GM19467 (cell line): Measurements from ENCODE around the gene ZNF557.
"Not testable (repeated sequence)": the region's sequence is repeated elsewhere in the genome, so short reads cannot be mapped to it uniquely, and the experiment has no call there.

Experiments
- ATAC-seq: cut with Tn5 transposase; IDR thresholded peaks from one replicate; pipeline ENCODE4 v1.9.1; 2021; ENCODE audit warnings: mild to moderate bottlenecking, moderate library complexity; ENCODE audit not compliant: unreplicated experiment

ZNF557 gene

GRCh38 chr19:7069042-7069903, at the start of gene ZNF557:
Gene ZNF557, plus strand, starts transcription at chr19:7069703. Its CDS starts 5,372 bp downstream, at chr19:7075075.
- peak; percentile 81 for ATAC-seq

DNA sequence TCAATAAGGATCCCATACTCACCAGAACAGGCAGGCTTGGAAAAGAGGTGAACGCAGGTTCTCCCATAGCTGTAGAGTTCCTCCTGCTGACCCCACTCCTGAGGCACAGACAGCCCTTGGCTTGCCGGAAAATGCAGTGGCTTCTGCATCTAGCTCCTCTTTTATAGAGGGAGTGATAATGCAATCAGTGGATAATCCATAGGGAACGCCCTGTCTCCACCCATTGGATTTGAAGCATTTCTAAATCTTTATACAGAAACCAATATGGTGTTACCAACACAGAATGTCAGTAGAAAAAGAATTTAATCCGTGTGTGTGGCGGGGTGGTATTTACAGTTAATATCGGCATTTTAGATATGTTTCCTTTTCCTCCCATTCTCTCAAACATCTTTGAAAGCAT, 48.2 kb upstream of the ZNF557 start, which contains the start of gene MBD3L2B:
Gene MBD3L2B, minus strand, starts transcription at position 101 of the 400 bp plus-strand sequence. Its CDS starts 34 bp downstream, at position 67.
- not testable (repeated sequence) for ATAC-seq

DNA sequence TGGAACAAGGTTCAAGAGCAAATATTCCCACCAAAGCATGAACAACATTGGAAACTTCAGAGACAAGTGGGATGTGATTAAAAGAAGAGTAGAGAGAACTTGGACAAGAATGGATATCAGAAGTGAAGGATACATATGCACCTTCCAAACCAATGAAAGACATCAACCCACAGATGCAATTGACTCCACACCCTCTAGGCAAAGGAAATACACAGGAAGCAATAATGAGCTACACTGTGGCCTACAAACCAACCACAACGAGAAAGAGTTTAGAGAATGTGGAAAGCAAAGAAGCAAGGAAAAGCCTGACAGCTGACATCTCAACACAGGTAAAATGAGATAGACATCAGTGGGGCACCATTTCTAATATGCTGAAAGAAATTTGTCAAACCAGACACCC, 40.7 kb upstream of the ZNF557 start:
- ATAC-seq, result not testable (repeated sequence)

DNA sequence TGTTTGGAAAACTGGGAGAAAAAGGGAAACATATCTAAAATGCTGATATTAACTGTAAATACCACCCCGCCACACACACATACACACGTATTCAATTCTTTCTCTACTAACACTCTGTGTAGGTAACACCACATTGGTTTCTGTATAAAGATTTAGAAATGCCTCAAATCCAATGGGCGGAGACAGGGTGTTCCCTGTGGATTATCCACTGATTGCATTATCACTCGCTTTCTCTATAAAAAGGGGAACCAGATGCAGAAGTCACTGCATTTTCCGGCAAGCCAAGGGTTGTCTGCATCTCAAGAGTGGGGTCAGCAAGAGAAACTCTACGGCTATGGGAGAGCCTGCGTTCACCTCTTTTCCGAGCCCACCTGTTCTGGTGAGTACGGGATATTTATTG, 39.2 kb upstream of the ZNF557 start, which contains the start of gene MBD3L5:
Gene MBD3L5, plus strand, starts transcription at position 301 of the 400 bp plus-strand sequence. Its CDS starts 34 bp downstream, at position 335.
- ATAC-seq, result not testable (repeated sequence)

DNA sequence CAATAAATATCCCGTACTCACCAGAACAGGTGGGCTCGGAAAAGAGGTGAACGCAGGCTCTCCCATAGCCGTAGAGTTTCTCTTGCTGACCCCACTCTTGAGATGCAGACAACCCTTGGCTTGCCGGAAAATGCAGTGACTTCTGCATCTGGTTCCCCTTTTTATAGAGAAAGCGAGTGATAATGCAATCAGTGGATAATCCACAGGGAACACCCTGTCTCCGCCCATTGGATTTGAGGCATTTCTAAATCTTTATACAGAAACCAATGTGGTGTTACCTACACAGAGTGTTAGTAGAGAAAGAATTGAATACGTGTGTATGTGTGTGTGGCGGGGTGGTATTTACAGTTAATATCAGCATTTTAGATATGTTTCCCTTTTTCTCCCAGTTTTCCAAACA, 29.4 kb upstream of the ZNF557 start, which contains the start of gene MBD3L4:
Gene MBD3L4, minus strand, starts transcription at position 101 of the 400 bp plus-strand sequence. Its CDS starts 35 bp downstream, at position 66.
- ATAC-seq, result not testable (repeated sequence)

GRCh38 chr19:7041563-7041962, 27.9 kb upstream of the ZNF557 start:
- ATAC-seq, result not testable (repeated sequence)

DNA sequence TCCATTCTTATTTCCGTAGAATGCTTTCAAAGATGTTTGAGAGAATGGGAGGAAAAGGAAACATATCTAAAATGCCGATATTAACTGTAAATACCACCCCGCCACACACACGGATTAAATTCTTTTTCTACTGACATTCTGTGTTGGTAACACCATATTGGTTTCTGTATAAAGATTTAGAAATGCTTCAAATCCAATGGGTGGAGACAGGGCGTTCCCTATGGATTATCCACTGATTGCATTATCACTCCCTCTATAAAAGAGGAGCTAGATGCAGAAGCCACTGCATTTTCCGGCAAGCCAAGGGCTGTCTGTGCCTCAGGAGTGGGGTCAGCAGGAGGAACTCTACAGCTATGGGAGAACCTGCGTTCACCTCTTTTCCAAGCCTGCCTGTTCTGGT, 20.5 kb upstream of the ZNF557 start, which contains the start of gene MBD3L2:
Gene MBD3L2, plus strand, starts transcription at position 301 of the 400 bp plus-strand sequence. Its CDS starts 53 bp downstream, at position 354.
- ATAC-seq, result not testable (repeated sequence)

DNA sequence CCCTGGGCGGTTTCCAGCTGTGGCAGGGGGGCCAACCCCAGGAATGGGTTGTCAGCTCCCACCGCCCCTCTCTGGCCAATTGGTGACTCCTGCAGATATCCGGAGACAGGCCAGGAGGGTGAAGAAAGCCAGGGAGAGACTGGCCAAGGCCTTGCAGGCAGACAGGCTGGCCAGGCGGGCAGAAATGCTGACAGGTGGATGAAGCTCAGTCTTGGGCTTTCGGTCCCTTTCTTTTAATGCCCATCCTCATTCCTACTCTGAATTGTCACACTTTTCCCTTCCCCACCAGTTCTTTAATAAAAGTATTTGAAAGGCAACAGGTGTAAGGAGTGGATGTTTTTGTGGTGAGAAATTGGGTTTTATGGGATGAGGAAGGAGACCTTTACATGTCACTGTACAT, 18.1 kb upstream of the ZNF557 start:
- not testable (repeated sequence) for ATAC-seq

DNA sequence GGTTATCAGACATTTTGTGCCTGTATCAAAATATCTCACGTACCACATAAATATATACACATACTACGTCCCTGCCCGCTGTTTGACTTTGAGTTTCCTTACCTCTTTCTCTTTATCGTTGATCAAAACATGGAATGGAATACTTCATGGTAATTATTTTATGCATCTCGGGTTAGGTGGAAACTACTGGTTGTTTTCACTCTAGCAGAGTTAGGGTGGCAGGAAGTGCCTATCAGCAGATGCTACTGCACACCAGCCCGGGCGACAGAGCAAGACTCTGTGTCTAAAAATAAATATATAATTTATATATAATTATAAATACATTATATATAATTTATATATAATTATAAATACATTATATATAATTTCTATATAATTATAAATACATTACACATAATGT, 16.6 kb upstream of the ZNF557 start:
- ATAC-seq, result not testable (repeated sequence)

DNA sequence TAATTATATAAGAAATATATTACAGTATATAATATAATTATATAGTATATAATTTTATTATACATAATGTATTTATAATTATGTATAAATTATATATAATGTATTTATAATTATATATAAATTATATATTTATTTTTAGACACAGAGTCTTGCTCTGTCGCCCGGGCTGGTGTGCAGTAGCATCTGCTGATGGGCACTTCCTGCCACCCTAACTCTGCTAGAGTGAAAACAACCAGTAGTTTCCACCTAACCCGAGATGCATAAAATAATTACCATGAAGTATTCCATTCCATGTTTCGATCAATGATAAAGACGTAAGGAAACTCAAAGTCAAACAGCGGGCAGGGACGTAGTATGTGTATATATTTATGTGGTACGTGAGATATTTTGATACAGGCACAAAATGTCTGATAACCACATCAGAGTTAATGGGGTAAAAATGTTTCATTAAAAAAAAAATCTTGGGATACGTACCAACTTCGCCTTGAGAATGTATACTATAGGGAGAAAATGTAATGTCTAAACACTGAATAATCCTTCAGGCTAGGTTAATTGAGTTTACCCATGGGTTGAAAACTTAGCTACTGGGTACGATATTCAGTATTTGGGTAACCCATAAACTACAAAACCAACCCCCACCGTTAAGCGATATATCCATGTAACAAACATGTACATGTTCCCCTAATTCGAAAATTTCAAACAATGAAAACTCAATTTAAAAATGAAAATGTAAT, 14.7 kb upstream of the ZNF557 start:
- not testable (repeated sequence) for ATAC-seq

- not testable (repeated sequence) for ATAC-seq
Observed at GRCh38 chr19:7055679-7056078, 13.8 kb upstream of the ZNF557 start.

GRCh38 chr19:7056371-7056770, 13.1 kb upstream of the ZNF557 start:
- ATAC-seq, result not testable (repeated sequence)

- ATAC-seq, result not testable (repeated sequence)
Observed at GRCh38 chr19:7058576-7058975, 10.9 kb upstream of the ZNF557 start, which contains the start of gene MBD3L3. Gene MBD3L3, minus strand, starts transcription at chr19:7058676. Its CDS starts 71 bp downstream, at chr19:7058605.

- ATAC-seq, result not testable (repeated sequence)
Observed at GRCh38 chr19:7059977-7060376, 9.5 kb upstream of the ZNF557 start.

GRCh38 chr19:7063339-7063738, 6.2 kb upstream of the ZNF557 start:
- ATAC-seq, result no peak

DNA sequence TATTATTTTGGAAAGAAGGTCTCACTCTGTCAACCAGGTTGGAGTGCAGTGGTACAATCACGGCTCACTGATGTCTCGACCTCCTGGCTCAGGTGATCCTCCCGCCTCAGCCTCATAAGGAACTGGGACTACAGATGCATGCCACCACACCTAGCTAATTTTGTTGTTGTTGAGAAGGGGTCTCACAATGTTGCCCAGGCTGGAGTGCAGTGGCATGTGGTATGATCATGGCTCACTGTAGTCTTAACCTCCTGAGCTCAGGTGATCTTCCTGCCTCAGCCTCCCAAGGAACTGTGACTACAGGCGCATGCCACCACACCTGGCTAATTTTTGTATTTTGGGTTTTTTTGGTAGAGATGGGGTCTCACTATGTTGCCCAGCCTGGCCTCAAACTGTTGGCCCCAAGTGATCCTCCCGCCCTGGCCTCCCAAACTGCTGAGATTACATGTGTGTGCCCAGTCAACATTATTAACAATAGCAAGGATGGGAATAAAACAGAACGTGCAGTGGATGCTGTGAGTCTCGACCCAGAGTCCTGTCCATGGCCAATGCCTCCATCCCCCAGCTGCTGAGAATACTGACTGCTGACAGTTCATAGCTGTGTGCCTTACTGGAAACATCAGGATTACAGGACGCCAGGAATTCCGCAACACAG, 5.6 kb upstream of the ZNF557 start:
- ATAC-seq, result no peak

- not testable (repeated sequence) for ATAC-seq
Observed at GRCh38 chr19:7067122-7067521, 2.4 kb upstream of the ZNF557 start.

- ATAC-seq, result no peak
Observed at GRCh38 chr19:7067716-7068115, 1.8 kb upstream of the ZNF557 start.

- no peak for ATAC-seq
Observed at GRCh38 chr19:7068599-7068998, 904 bp upstream of the ZNF557 start.

- ATAC-seq, result no peak
Observed at GRCh38 chr19:7069904-7070226, 362 bp downstream of the ZNF557 start.

GRCh38 chr19:7072541-7072940, 3.0 kb downstream of the ZNF557 start:
- ATAC-seq, result no peak
